Ovary (tissue), 3 donors: ENCODE data around the gene LRIG1.

Source experiments
- EP300 ChIP-seq: sonication (generic); formaldehyde crosslinking; IDR thresholded peaks from one replicate; pipeline ENCODE4 v1.6.1; 2017; ENCODE audit warnings: antibody characterized with exemption
- POLR2A ChIP-seq: fragments of 450-650 bp; IDR thresholded peaks from one replicate; pipeline ENCODE4 v1.6.1; 2017; ENCODE audit warnings: antibody characterized with exemption, mild to moderate bottlenecking, moderate library complexity
- TF ChIP-seq, protein P1 (sequence below), 3 donors: fragments of 450-650 bp in 2 of 3; fragments of 200-600 bp in 1 of 3; IDR thresholded peaks; one replicate each; pipeline versions ENCODE4 v1.5.1 to v1.8.0; 2016 to 2022; ENCODE audit warnings: antibody characterized with exemption in 3 of 3, mild to moderate bottlenecking in 1 of 3
- donor health status: DM: no; HTN: no; CAD: no.

DNA sequence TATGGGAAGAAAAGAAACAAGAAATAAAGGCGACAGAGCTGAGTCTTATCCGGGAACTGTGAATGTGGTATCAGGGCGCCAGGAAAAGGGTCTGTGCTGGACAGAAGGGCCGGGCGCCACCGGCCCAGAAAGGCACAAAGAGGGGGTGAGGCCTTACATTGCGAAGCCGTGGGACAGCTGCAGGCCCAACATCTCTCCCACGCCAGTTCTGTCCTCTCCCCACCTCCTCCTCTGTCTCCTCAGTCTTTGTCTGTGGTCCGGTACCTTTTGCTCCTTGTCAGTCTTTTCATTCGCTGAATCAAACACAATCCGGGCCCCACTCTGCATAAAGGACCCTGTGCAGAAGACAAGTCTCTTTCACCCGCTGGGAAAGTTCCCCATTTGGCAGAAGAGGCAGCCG is 81.8 kb downstream of the LRIG1 start:
- TF ChIP-seq, protein P1, sequence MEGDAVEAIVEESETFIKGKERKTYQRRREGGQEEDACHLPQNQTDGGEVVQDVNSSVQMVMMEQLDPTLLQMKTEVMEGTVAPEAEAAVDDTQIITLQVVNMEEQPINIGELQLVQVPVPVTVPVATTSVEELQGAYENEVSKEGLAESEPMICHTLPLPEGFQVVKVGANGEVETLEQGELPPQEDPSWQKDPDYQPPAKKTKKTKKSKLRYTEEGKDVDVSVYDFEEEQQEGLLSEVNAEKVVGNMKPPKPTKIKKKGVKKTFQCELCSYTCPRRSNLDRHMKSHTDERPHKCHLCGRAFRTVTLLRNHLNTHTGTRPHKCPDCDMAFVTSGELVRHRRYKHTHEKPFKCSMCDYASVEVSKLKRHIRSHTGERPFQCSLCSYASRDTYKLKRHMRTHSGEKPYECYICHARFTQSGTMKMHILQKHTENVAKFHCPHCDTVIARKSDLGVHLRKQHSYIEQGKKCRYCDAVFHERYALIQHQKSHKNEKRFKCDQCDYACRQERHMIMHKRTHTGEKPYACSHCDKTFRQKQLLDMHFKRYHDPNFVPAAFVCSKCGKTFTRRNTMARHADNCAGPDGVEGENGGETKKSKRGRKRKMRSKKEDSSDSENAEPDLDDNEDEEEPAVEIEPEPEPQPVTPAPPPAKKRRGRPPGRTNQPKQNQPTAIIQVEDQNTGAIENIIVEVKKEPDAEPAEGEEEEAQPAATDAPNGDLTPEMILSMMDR (IDR thresholded peaks at IDR 0.05) = no peak
- TF ChIP-seq EP300 (no peak), POLR2A (no peak)
